ENCODE data around the gene EPB41. TPM values are rescaled to one million over a fixed set of nuclear protein-coding genes. Genes with fewer than 3 reads are reported as not detected.
A peak's percentile ranks its signal among the peaks of the same experiment; 100 is the strongest.

Gene EPB41
- total and polyA plus RNA-seq, 9 of the 15 experiments (the other 6 are each of a cell fraction or from before 2014, with no cell fraction given): 3.7 to 213 (median 141) TPM

DNA sequence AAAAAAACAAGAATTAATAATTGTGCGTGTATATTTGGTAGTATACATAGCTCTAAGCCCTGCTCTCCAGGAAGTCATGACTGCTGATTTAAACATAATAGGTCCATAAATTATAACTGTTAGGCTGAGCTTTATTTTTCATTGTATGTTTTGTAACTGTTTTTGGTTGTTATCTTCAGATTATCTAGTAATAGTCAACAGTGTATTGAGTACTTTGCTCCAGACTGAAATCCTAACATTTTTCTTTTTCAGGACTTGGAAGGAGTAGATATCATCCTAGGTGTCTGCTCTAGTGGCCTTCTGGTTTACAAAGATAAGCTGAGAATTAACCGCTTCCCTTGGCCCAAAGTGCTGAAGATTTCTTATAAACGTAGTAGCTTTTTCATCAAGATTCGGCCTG, 118.5 kb downstream of the EPB41 start:
- Histone ChIP-seq H2AFZ (ENCODE audit: low read depth, low read length) (no peak overlapping the region), H3K27me3 (ENCODE audit: control insufficient read depth in 2 of 2, insufficient read depth in 2 of 2, low read length in 2 of 2) (no peaks in the 10 kb centered on the region), H3K36me3 (ENCODE audit: control insufficient read depth, insufficient read depth, low read length) (peaks cover 86% of the 10 kb centered on the region), H3K4me1 (replicated peaks in 1 of 2; ENCODE audit: control insufficient read depth in 2 of 2, insufficient read depth in 2 of 2, low read length in 2 of 2) (peaks cover 4 to 20% of the 10 kb centered on the region in 2 experiments), H3K79me2 (ENCODE audit: control insufficient read depth, insufficient read depth, low read length) (no peaks in the 10 kb centered on the region), H4K20me1 (replicated peaks; ENCODE audit: control insufficient read depth, insufficient read depth, low read length) (0 out of 2 replicates have a peak, but pooled peaks cover 2% of the 10 kb centered on the region), H3K9ac (ENCODE audit: insufficient read depth in 1 of 2, low read depth in 2 of 2, low read length in 2 of 2) (no peak overlapping the region), H3K4me2 (ENCODE audit: insufficient read depth, low read length) (no peak overlapping the region), H3K9me1 (ENCODE audit: control insufficient read depth, insufficient read depth, low read length) (no peaks in the 10 kb centered on the region), H3K4me3 (no peak overlapping the region), H3K9me3 (replicated peaks; ENCODE audit: control insufficient read depth, insufficient read depth, low read depth, low read length) (no peaks in the 10 kb centered on the region), H3K27ac (ENCODE audit: extremely low read depth, low read depth, low read length) (peak overlapping the region; percentile 43; the same call in 1 of the 3 replicates)
- intact Hi-C loops (cut with micrococcal nuclease): loop anchor here (2.0 to 5.0 kb wide), 2 partner anchors 106 to 170 kb away; no protein-coding TSS in a partner anchor
- ATAC-seq (peak; percentile 87), DNase-seq (ENCODE audit: extremely low read depth in 1 of 4, low spot score in 3 of 4) (peak; percentile 62 to 83 (median 74)), FAIRE-seq (peak; percentile 85)
- 7% methylated on average over 4 of the region's 4 CpGs for WGBS (ENCODE audit: insufficient coverage, low coverage, missing lambda C conversion rate)
- in situ Hi-C loops (cut with MboI): loop anchor here (5.0 to 10.0 kb wide), 3 partner anchors 151 to 908 kb away; no protein-coding TSS in a partner anchor
- POLR2A ChIA-PET: interaction anchor here (0.6 to 5.4 kb wide), 24 partner anchors 8 to 392 kb away, joined by 3 to 68 read pairs (median 4); no protein-coding TSS in a partner anchor
- CTCF ChIA-PET (ENCODE audit: low intra/inter-chr PET ratio): interaction anchor here (0.6 to 5.0 kb wide), 5 partner anchors 139 to 431 kb away, joined by 3 to 61 read pairs (median 3); no protein-coding TSS in a partner anchor
- no TSS peak for BruUV-seq (replicated peaks)
- TF ChIP-seq, protein P1, sequence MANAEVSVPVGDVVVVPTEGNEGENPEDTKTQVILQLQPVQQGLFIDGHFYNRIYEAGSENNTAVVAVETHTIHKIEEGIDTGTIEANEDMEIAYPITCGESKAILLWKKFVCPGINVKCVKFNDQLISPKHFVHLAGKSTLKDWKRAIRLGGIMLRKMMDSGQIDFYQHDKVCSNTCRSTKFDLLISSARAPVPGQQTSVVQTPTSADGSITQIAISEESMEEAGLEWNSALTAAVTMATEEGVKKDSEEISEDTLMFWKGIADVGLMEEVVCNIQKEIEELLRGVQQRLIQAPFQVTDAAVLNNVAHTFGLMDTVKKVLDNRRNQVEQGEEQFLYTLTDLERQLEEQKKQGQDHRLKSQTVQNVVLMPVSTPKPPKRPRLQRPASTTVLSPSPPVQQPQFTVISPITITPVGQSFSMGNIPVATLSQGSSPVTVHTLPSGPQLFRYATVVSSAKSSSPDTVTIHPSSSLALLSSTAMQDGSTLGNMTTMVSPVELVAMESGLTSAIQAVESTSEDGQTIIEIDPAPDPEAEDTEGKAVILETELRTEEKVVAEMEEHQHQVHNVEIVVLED (CRISPR knock-in tag; IDR thresholded peaks at IDR 0.05): no peak
- peak; percentile 95 for TF ChIP-seq CBFA2T3 (IDR thresholded peaks at IDR 0.05)
- no peak for TF ChIP-seq ASH1L (IDR thresholded peaks at IDR 0.05; ENCODE audit: borderline replicate concordance, low read depth, partially characterized antibody)
- TF ChIP-seq CC2D1A (IDR thresholded peaks at IDR 0.05): peak; percentile 84
- TF ChIP-seq ATF7 (IDR thresholded peaks at IDR 0.05): peak; percentile 64
- no peak for TF ChIP-seq NONO (IDR thresholded peaks at IDR 0.05; ENCODE audit: low read depth in 2 of 2, low read length in 1 of 2)
- TF ChIP-seq MEIS2 (IDR thresholded peaks at IDR 0.05; ENCODE audit: partially characterized antibody): peak; percentile 83
- TF ChIP-seq, protein P2, sequence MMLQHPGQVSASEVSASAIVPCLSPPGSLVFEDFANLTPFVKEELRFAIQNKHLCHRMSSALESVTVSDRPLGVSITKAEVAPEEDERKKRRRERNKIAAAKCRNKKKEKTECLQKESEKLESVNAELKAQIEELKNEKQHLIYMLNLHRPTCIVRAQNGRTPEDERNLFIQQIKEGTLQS (IDR thresholded peaks at IDR 0.05): no peak
- TF ChIP-seq, protein P2 (CRISPR knock-in tag; conservative IDR thresholded peaks at IDR 0.05): no peak
- TF ChIP-seq ARID2 (IDR thresholded peaks at IDR 0.05): no peak
- TF ChIP-seq GATA2 (CRISPR knock-in tag; IDR thresholded peaks at IDR 0.05): peak; percentile 80
- TF ChIP-seq, protein P3, sequence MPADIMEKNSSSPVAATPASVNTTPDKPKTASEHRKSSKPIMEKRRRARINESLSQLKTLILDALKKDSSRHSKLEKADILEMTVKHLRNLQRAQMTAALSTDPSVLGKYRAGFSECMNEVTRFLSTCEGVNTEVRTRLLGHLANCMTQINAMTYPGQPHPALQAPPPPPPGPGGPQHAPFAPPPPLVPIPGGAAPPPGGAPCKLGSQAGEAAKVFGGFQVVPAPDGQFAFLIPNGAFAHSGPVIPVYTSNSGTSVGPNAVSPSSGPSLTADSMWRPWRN (IDR thresholded peaks at IDR 0.05; ENCODE audit: low read depth): peak; percentile 85; the same call in 1 of the 2 replicates
- TF ChIP-seq ZNF184 (CRISPR knock-in tag; IDR thresholded peaks at IDR 0.05): no peak
- TF ChIP-seq GATAD2B (IDR thresholded peaks at IDR 0.05; ENCODE audit: borderline replicate concordance): peak; percentile 89
- TF ChIP-seq, protein P4, sequence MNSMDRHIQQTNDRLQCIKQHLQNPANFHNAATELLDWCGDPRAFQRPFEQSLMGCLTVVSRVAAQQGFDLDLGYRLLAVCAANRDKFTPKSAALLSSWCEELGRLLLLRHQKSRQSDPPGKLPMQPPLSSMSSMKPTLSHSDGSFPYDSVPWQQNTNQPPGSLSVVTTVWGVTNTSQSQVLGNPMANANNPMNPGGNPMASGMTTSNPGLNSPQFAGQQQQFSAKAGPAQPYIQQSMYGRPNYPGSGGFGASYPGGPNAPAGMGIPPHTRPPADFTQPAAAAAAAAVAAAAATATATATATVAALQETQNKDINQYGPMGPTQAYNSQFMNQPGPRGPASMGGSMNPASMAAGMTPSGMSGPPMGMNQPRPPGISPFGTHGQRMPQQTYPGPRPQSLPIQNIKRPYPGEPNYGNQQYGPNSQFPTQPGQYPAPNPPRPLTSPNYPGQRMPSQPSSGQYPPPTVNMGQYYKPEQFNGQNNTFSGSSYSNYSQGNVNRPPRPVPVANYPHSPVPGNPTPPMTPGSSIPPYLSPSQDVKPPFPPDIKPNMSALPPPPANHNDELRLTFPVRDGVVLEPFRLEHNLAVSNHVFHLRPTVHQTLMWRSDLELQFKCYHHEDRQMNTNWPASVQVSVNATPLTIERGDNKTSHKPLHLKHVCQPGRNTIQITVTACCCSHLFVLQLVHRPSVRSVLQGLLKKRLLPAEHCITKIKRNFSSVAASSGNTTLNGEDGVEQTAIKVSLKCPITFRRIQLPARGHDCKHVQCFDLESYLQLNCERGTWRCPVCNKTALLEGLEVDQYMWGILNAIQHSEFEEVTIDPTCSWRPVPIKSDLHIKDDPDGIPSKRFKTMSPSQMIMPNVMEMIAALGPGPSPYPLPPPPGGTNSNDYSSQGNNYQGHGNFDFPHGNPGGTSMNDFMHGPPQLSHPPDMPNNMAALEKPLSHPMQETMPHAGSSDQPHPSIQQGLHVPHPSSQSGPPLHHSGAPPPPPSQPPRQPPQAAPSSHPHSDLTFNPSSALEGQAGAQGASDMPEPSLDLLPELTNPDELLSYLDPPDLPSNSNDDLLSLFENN (IDR thresholded peaks at IDR 0.05; ENCODE audit: low read depth in 2 of 2, low read length in 2 of 2): peak in 1 of 2 experiments; percentile 75; a peak in 1 of 4 replicates
- peak; percentile 91 for TF ChIP-seq FOXM1 (IDR thresholded peaks at IDR 0.05; ENCODE audit: low read depth)
- TF ChIP-seq FOXM1 (CRISPR knock-in tag; IDR thresholded peaks at IDR 0.05; ENCODE audit: low read depth): no peak
